ENCODE measurements around the gene MAP4K2.

The MAP4K2 gene

DNA sequence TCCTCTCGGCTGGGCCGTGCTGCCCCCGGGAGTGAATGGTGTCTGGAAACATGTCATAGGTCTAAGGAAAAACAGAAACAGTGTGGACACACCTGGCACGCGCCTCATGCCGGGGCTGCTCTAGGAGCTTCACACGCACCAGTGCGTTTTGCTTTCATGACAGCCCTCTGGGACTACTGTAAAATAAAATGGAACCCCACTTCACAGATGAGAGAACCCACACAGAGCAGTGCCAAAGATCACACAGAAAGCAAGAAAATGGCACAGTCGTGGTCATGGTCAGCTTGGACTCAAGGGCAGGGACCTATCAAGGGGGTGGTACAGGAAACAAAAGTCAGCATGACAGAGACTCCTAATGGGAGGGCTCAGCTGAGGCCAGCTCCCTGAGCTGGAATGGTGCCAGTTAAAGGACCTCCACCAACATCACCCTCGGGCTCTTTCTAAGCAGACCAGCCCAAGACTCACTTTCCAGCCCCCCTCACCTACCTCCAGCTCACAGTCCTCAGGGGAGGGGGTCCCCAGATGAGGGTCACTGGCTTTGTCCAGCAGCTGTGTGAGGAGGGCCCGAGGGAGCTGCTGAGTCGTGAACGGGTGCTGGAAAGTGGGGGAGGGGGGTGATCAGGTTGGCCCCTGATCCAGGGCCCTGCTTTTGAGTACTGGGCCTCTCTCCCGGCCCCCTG is 3.3 kb downstream of the MAP4K2 start:
- Histone ChIP-seq H3K4me3 (ENCODE audit: low read length) (no peak overlapping the region), H3K4me1 (ENCODE audit: low read length) (peaks cover 6% of the 10 kb centered on the region; the same call in 1 of the 2 replicates), H3K9me2 (replicated peaks; ENCODE audit: insufficient read depth, low read length) (no peaks in the 10 kb centered on the region), H4K20me1 (ENCODE audit: insufficient read depth, low read length) (no peaks in the 10 kb centered on the region), H3K79me2 (ENCODE audit: low read length) (no peaks in the 10 kb centered on the region), H3K36me3 (replicated peaks; ENCODE audit: insufficient read depth, low read length) (no peaks in the 10 kb centered on the region), H3K9me3 (replicated peaks; ENCODE audit: insufficient read depth, low read length) (no peaks in the 10 kb centered on the region), H2AFZ (ENCODE audit: low read length) (no peak overlapping the region), H3F3A (ENCODE audit: insufficient read depth, low read length) (peaks cover 6% of the 10 kb centered on the region; the same call in 1 of the 2 replicates), H3K9ac (ENCODE audit: low read length) (no peak overlapping the region), H3K4me2 (ENCODE audit: low read depth, low read length) (no peak overlapping the region), H3K27me3 (replicated peaks; ENCODE audit: insufficient read depth, low read length) (no peaks in the 10 kb centered on the region), H3K27ac (ENCODE audit: low read length) (no peak overlapping the region)
- TF ChIP-seq EZH2phosphoT487 (IDR thresholded peaks at IDR 0.05; ENCODE audit: low read length) (no peak), EZH2 (optimal IDR thresholded peaks at IDR 0.05; ENCODE audit: low read depth, low read length) (no peak)
- TF ChIP-seq, protein P1, sequence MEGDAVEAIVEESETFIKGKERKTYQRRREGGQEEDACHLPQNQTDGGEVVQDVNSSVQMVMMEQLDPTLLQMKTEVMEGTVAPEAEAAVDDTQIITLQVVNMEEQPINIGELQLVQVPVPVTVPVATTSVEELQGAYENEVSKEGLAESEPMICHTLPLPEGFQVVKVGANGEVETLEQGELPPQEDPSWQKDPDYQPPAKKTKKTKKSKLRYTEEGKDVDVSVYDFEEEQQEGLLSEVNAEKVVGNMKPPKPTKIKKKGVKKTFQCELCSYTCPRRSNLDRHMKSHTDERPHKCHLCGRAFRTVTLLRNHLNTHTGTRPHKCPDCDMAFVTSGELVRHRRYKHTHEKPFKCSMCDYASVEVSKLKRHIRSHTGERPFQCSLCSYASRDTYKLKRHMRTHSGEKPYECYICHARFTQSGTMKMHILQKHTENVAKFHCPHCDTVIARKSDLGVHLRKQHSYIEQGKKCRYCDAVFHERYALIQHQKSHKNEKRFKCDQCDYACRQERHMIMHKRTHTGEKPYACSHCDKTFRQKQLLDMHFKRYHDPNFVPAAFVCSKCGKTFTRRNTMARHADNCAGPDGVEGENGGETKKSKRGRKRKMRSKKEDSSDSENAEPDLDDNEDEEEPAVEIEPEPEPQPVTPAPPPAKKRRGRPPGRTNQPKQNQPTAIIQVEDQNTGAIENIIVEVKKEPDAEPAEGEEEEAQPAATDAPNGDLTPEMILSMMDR (IDR thresholded peaks at IDR 0.05; ENCODE audit: low read length) = no peak
- DNase-seq = no peak

DNA sequence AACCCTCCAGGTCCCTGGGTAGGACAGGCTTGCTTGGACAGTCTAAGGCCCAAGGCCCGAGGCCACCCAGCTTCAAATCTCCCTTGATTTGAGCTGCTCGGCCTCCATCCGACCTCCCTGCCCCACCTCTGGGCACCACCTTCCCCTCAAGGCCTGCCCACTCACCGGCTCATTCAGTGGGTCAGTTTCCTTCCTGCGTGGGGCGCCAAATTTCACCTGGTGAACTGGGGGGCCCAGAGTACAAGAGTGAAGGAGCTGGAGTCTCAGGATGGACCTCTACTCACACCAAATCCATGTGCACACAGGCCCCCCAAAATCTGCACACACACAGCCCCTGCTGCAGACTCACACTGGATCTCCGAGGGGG is 3.8 kb downstream of the MAP4K2 start:
- DNase-seq = no peak
- no peak overlapping the region for H2AFZ ChIP-seq (ENCODE audit: low read length)
- H3K9me2 ChIP-seq (replicated peaks; ENCODE audit: insufficient read depth, low read length) = no peaks in the 10 kb centered on the region
- TF ChIP-seq EZH2phosphoT487 (IDR thresholded peaks at IDR 0.05; ENCODE audit: low read length) (no peak), EZH2 (optimal IDR thresholded peaks at IDR 0.05; ENCODE audit: low read depth, low read length) (no peak)
- TF ChIP-seq, protein P1 (IDR thresholded peaks at IDR 0.05; ENCODE audit: low read length) = no peak
- H3K36me3 ChIP-seq (replicated peaks; ENCODE audit: insufficient read depth, low read length) = no peaks in the 10 kb centered on the region
- no peak overlapping the region for H3K27ac ChIP-seq (ENCODE audit: low read length)
- no peaks in the 10 kb centered on the region for H3K79me2 ChIP-seq (ENCODE audit: low read length)
- no peak overlapping the region for H3K4me2 ChIP-seq (ENCODE audit: low read depth, low read length)
- H3K9ac ChIP-seq (ENCODE audit: low read length) = no peak overlapping the region
- H3K27me3 ChIP-seq (replicated peaks; ENCODE audit: insufficient read depth, low read length) = no peaks in the 10 kb centered on the region
- H3K9me3 ChIP-seq (replicated peaks; ENCODE audit: insufficient read depth, low read length) = no peaks in the 10 kb centered on the region
- peaks cover 6% of the 10 kb centered on the region; the same call in 1 of the 2 replicates for H3K4me1 ChIP-seq (ENCODE audit: low read length)
- H3K4me3 ChIP-seq (ENCODE audit: low read length) = no peak overlapping the region
- H3F3A ChIP-seq (ENCODE audit: insufficient read depth, low read length) = peaks cover 6% of the 10 kb centered on the region; the same call in 1 of the 2 replicates
- H4K20me1 ChIP-seq (ENCODE audit: insufficient read depth, low read length) = no peaks in the 10 kb centered on the region

DNA sequence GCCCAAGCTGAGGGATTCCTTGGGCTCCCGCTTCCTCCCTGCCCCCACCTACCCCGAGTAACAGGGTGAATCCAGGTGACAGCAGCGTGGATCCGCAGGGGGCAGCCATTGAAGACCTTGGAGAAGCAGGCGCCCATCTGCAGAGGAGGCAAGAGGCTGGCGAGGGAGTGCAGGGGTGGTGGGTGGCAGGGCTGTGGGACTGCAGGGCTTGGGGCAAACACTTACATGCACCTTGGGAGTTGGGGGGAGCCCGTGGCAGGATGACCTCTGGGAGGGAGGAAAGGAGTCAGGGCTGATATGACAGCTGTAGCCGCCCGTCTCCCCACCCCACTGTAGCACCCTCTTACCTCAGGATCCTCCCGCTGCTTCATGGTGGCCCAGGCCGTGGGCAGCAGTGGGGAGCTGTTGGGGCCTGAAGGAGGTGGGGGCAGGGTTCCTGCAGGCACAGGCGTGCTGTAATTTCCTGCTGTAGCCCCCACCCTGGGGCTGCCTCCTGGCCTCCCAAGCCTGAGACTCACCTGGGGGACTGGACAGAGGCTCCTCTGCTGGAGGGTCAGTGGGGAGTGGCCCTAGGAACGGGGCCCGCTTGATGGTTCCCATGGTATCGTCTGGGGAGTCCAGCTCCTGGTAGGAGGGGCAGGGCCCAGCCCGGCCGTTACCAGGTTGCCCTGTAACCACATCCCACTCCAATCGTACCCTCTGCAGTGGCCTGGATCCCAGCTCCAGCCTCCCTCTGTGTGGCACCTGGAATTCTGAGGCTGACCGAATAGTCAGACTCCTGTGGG is 6.1 kb downstream of the MAP4K2 start:
- Histone ChIP-seq H3K27me3 (replicated peaks; ENCODE audit: insufficient read depth, low read length) (no peaks in the 10 kb centered on the region), H3F3A (ENCODE audit: insufficient read depth, low read length) (no peaks in the 10 kb centered on the region), H3K36me3 (replicated peaks; ENCODE audit: insufficient read depth, low read length) (no peaks in the 10 kb centered on the region), H3K9me2 (replicated peaks; ENCODE audit: insufficient read depth, low read length) (no peaks in the 10 kb centered on the region), H2AFZ (ENCODE audit: low read length) (no peak overlapping the region), H3K4me1 (ENCODE audit: low read length) (no peaks in the 10 kb centered on the region), H4K20me1 (ENCODE audit: insufficient read depth, low read length) (no peaks in the 10 kb centered on the region), H3K4me3 (ENCODE audit: low read length) (no peak overlapping the region), H3K79me2 (ENCODE audit: low read length) (no peaks in the 10 kb centered on the region), H3K9me3 (replicated peaks; ENCODE audit: insufficient read depth, low read length) (no peaks in the 10 kb centered on the region), H3K9ac (ENCODE audit: low read length) (no peak overlapping the region), H3K27ac (ENCODE audit: low read length) (no peak overlapping the region), H3K4me2 (ENCODE audit: low read depth, low read length) (no peak overlapping the region)
- DNase-seq = no peak
- TF ChIP-seq, protein P1 (IDR thresholded peaks at IDR 0.05; ENCODE audit: low read length) = no peak
- TF ChIP-seq EZH2phosphoT487 (IDR thresholded peaks at IDR 0.05; ENCODE audit: low read length) = no peak
- TF ChIP-seq EZH2 (optimal IDR thresholded peaks at IDR 0.05; ENCODE audit: low read depth, low read length) = no peak

Measured in MM.1S (cell line).